ENCODE data around the gene PCGF3.

Gene PCGF3

DNA sequence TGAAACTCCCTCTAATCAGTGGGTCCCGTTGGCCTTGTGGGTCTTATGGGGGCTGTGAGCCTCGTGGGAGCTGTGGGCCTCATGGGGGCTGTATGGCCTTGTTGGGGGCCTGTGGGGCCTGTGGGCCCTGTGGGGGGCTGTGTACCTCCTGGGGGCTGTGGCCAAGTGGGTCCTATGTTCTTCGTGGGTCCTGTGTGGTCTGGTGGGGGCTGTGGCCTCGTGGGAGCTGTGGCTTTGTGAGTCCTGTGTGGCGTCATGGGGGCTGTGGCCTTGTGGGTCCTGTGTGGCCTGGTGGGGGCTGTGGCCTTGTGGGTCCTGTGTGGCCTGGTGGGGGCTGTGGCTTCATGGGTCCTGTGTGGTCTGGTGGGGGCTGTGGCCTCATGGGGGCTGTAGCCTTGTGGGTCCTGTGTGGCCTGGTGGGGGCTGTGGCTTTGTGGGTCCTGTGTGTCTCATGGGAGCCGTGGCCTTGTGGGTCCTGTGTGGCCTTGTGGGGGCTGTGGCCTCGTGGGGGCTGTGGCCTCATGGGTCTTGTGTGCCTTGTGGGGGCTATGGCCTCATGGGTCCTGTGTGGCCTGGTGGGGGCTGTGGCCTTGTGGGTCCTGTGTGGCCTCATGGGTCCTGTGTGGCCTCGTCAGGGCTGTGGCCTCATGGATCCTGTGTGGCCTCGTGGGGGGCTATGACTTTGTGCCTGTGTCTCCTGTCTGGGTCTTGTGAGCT is 7.4 kb downstream of the PCGF3 start:
- no peak for DNase-seq (ENCODE audit: low spot score)
- TF ChIP-seq, protein P1, sequence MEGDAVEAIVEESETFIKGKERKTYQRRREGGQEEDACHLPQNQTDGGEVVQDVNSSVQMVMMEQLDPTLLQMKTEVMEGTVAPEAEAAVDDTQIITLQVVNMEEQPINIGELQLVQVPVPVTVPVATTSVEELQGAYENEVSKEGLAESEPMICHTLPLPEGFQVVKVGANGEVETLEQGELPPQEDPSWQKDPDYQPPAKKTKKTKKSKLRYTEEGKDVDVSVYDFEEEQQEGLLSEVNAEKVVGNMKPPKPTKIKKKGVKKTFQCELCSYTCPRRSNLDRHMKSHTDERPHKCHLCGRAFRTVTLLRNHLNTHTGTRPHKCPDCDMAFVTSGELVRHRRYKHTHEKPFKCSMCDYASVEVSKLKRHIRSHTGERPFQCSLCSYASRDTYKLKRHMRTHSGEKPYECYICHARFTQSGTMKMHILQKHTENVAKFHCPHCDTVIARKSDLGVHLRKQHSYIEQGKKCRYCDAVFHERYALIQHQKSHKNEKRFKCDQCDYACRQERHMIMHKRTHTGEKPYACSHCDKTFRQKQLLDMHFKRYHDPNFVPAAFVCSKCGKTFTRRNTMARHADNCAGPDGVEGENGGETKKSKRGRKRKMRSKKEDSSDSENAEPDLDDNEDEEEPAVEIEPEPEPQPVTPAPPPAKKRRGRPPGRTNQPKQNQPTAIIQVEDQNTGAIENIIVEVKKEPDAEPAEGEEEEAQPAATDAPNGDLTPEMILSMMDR (IDR thresholded peaks at IDR 0.05; ENCODE audit: extremely low read depth, insufficient read depth, missing control alignments) = no peak
- in situ Hi-C loops (cut with MboI; ENCODE audit: low pct_unique_long_range_greater_than_20kb, low sequenced_read_pairs, unreplicated experiment) = no loop called here

DNA sequence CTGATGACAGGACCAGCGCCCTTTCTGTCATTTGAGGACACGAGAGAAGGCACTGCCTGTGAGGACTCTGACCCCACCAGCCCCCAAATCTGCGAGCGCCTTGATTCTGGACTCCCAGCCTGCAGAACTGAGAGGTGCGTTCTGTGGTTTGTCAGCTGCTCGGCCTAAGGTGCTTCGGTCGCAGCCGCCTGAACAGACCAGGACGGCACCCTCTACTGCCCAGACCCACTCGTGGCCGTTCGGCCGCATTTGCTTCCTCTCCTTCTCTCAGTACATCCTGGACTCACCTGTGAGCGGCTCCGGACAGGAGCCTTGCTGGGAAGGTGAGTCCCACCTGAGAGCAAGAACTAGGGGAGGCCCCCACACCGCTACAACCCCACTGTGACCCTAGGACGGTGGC is 8.5 kb downstream of the PCGF3 start:
- TF ChIP-seq, protein P1 (IDR thresholded peaks at IDR 0.05; ENCODE audit: extremely low read depth, insufficient read depth, missing control alignments) = no peak
- DNase-seq (ENCODE audit: low spot score) = no peak
- in situ Hi-C loops (cut with MboI; ENCODE audit: low pct_unique_long_range_greater_than_20kb, low sequenced_read_pairs, unreplicated experiment) = no loop called here

DNA sequence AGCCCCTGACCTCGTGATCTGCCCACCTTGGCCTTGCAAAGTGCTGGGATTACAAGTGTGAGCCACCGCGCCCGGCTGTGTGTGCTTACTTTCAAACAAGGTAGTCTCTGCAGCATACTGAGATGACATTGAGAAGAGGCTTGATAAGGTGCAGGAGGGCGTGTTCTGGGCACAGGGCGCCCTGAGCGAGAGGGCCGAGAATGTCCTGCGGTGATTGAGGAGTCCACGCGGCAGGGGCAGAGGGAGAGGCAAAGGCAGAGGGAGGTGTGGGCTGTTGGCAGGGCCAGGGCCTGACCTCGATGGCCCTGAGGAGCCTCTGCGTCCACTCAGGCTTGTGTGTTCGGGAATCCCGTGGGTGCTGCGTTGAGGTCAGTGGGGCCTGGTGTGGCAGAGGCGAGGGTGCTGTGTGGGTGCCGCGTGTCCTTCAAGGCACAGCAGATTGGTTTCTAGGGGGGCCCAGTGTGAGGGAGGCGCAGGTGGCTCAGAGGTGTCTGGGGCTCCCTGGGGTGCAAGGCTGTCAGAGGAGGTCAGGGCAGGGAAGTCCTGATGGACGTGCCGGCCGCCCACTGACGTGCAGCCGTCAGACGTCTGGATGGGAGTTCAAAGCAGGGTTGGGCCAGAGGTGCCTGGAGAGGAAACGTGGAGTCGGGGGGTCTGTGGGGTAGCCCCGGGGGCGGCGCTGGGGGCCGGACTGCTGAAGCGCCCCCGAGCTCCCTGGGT is 12.1 kb downstream of the PCGF3 start:
- TF ChIP-seq, protein P1 (IDR thresholded peaks at IDR 0.05; ENCODE audit: extremely low read depth, insufficient read depth, missing control alignments) = no peak
- no peak for DNase-seq (ENCODE audit: low spot score)
- in situ Hi-C loops (cut with MboI; ENCODE audit: low pct_unique_long_range_greater_than_20kb, low sequenced_read_pairs, unreplicated experiment) = no loop called here

DNA sequence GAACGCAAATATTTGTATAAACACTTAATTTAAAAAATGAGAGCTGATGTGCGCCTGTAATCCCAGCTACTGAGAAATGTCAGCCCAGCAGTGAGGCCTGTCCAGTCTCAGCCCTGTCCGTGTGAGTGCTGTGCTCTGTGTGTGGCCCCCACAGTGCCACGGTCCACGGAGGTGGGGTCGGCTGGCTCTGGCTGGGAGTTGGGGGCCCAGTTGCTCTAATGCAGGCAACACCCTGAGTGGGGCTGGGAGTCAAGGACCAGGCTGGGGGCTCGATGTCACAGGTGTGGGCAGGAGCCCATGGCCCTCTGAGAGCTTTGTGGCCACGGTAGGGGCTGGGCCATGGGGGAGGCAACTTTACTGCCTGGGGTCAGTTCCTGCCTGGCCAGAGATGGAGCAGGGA is 12.8 kb downstream of the PCGF3 start:
- TF ChIP-seq, protein P1 (IDR thresholded peaks at IDR 0.05; ENCODE audit: extremely low read depth, insufficient read depth, missing control alignments) = no peak

DNA sequence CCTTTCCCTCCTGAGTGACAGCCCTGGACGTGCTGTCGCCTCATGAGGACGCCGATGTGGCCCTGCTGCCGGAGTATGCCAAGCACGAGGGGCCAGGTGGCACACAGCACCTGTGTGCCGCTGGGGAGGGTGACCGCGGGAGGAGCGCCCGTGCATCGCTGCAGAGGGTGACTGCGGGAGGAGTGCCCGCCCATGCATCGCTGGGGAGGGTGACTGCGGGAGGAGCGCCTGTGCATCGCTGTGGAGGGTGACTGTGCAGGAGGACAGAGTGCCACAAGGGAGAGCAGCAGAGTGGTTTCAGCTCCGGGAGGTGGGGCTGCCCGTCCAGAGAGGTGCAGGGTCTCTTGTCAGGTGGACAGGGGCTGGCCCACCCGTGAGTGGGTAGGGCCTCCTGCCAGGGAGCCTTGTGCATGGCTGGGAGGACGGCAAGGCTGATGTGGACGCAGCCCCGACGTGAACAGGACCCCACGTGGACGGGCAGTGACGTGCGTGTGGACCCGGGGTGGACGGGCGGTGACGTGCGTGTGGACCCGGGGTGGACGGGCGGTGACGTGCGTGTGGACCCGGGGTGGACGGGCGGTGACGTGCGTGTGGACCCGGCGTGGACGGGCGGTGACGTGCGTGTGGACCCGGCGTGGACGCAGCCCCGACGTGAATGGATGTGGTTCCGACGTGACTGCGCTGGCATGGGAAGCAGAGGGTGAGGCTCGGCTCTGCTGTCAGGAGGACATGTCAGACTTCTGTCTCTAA is 14.7 kb downstream of the PCGF3 start:
- TF ChIP-seq, protein P1 (IDR thresholded peaks at IDR 0.05; ENCODE audit: extremely low read depth, insufficient read depth, missing control alignments) = no peak
- in situ Hi-C loops (cut with MboI; ENCODE audit: low pct_unique_long_range_greater_than_20kb, low sequenced_read_pairs, unreplicated experiment) = no loop called here
- DNase-seq (ENCODE audit: low spot score) = no peak

More for the DNA sequence above, 12.8 kb downstream of the PCGF3 start:
- DNase-seq (ENCODE audit: low spot score) = no peak
- in situ Hi-C loops (cut with MboI; ENCODE audit: low pct_unique_long_range_greater_than_20kb, low sequenced_read_pairs, unreplicated experiment) = no loop called here

DNA sequence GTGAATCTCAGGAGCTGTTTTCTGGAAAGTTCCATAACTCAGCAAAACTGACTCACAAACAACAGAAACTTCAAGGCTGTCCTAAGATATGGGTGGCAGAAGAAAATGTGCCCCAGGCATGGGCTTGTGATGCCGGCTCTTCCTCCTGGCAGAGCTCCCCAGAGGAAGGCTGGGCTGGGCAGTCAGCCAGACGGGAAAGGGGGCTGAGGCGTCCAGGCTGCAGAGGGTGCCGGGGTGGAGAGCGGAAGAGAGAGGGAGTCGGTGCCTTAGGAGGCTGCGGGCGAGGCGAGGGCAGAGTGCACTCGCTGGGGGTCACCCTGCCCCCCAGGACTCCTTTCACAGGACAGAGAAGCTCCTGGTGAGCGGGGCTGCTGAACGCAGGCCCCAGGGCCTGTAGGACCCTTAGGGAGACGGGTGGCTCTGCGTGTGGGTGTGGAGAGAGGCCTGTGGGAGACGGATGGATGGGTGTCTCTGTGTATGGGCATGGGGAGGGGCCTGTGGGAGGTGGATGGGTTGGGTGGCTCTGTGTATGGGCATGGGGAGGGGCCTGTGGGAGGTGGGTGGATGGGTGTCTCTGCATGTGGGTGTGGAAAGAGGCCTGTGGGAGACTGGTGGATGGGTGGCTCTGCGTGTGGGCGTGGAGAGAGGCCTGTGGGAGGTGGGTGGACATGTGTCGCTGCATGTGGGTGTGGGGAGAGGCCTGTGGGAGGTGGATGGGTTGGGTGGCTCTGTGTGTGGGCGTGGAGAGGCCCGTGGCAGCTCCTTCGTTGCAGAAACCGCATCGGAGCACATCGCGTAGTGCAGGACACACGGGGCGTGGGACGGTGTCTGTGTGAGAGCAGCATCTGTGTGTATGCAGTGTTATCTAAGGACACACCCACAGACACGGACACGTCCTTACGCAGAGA is 15.9 kb downstream of the PCGF3 start:
- in situ Hi-C loops (cut with MboI; ENCODE audit: low pct_unique_long_range_greater_than_20kb, low sequenced_read_pairs, unreplicated experiment) = no loop called here
- DNase-seq (ENCODE audit: low spot score) = no peak
- TF ChIP-seq, protein P1 (IDR thresholded peaks at IDR 0.05; ENCODE audit: extremely low read depth, insufficient read depth, missing control alignments) = no peak

Measured in GM13977 (cell line).